Hematopoietic multipotent progenitor cell (in vitro differentiated cells): ENCODE measurements around the gene STK24. TPM values are rescaled to one million over a fixed set of nuclear protein-coding genes. Genes with fewer than 3 reads are reported as not detected.
A peak's percentile ranks its signal among the peaks of the same experiment; 100 is the strongest.
"Not testable (repeated sequence)": the region's sequence is repeated elsewhere in the genome, so short reads cannot be mapped to it uniquely, and the experiment has no call there.

ENCODE experiments used
- DNase-seq, 3 donors: peaks; one replicate each; pipeline ENCODE4 v3.0.0-alpha.2; 2011 to 2015; ENCODE audit warnings: low read depth in 2 of 3, low spot score in 2 of 3
- total RNA-seq: library from RNA; depleted of rRNA; stranded (reverse); fragments of >200 nt; gene quantifications from one replicate; pipeline ENCODE4 v1.2.3, GENCODE V29; 2012

The STK24 gene
- total RNA-seq, 1 donor, result 24.8 TPM

GRCh38 chr13:98422046-98422445, 154.9 kb downstream of the STK24 start:
- DNase-seq, result no peak

GRCh38 chr13:98420554-98421175, 156.2 kb downstream of the STK24 start:
- DNase-seq, result no peak

- no peak for DNase-seq
These were observed 156.9 kb downstream of the STK24 start for GRCh38 chr13:98419786-98420553.

- DNase-seq, result no peak
These were observed 160.5 kb downstream of the STK24 start for GRCh38 chr13:98416408-98416807.

GRCh38 chr13:98415326-98416070, 161.4 kb downstream of the STK24 start:
- DNase-seq, result no peak

GRCh38 chr13:98413796-98414195, 163.1 kb downstream of the STK24 start:
- DNase-seq, result no peak

GRCh38 chr13:98413278-98413677, 163.6 kb downstream of the STK24 start:
- not testable (repeated sequence) for DNase-seq

- DNase-seq, result peak in 1 of 3 donors; percentile 12
These were observed 165.2 kb downstream of the STK24 start for GRCh38 chr13:98411617-98412265.

- no peak for DNase-seq
These were observed 165.9 kb downstream of the STK24 start for GRCh38 chr13:98411013-98411412.

GRCh38 chr13:98410612-98411011, 166.3 kb downstream of the STK24 start:
- no peak for DNase-seq

GRCh38 chr13:98409281-98409680, 167.6 kb downstream of the STK24 start:
- DNase-seq, result no peak

- DNase-seq, result no peak
These were observed 169.3 kb downstream of the STK24 start for GRCh38 chr13:98407575-98407974.

GRCh38 chr13:98406971-98407370, 169.9 kb downstream of the STK24 start:
- DNase-seq, result no peak

GRCh38 chr13:98406427-98406826, 170.5 kb downstream of the STK24 start:
- no peak for DNase-seq

GRCh38 chr13:98405690-98406344, 171.1 kb downstream of the STK24 start:
- no peak for DNase-seq

GRCh38 chr13:98405107-98405571, 171.8 kb downstream of the STK24 start:
- DNase-seq, result no peak

- DNase-seq, result no peak
These were observed 173.8 kb downstream of the STK24 start for GRCh38 chr13:98403076-98403475.

- no peak for DNase-seq
These were observed 175.0 kb downstream of the STK24 start for GRCh38 chr13:98401934-98402333.

- DNase-seq, result no peak
These were observed 177.2 kb downstream of the STK24 start for GRCh38 chr13:98399756-98400155.

- DNase-seq, result no peak
These were observed 178.3 kb downstream of the STK24 start for GRCh38 chr13:98398581-98398980.
